Measurements from ENCODE around the gene AP1G1. TPM values are rescaled to one million over a fixed set of nuclear protein-coding genes. Genes with fewer than 3 reads are reported as not detected.

Gene AP1G1
- total and polyA plus RNA-seq, 2 donors from 2014 or later = 28.0 to 111 TPM

DNA sequence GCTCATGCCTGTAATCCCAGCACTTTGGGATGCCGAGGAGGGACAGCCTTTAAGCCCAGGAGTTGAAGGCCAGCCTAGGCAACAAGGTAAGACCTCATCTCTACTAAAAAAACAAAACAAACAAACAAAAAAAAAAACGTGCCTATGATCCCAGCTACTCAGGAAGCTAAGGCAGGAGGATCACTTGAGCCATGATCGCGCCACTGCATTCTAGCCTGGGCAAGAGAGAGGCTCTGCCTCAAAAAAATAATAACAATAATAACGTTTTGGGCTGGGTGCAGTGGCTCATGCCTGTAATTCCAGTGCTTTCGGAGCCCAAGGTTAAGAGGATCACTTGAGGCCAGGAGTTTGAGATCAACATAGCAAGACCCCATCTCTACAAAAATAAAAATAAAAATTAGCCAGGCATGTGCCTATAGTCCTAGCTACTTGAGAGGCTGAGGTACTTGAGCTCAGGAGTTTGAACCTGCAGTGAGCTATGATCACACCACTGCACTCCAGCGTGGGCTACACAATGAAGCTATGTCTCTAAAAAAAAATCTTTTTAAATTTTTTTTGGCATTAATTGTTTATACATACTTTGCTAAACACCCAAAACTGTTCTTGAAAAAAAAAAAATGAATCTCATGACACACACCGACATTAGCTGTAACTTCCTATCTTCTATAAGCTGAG is 87.4 kb downstream of the AP1G1 start:
- Histone ChIP-seq H3K36me3 (ENCODE audit: control insufficient read depth in 2 of 3, insufficient read depth in 3 of 3, low read length in 3 of 3) (no peaks in the 10 kb centered on the region), H3K27me3 (ENCODE audit: control insufficient read depth, insufficient read depth, low read length) (no peaks in the 10 kb centered on the region), H3K4me1 (ENCODE audit: control insufficient read depth in 2 of 3, insufficient read depth in 2 of 3, low read depth in 1 of 3, low read length in 3 of 3) (peaks cover 0 to 4% (median 0%) of the 10 kb centered on the region in 3 donors), H3K9me3 (ENCODE audit: control insufficient read depth in 2 of 3, insufficient read depth in 1 of 3, low read length in 3 of 3) (no peaks in the 10 kb centered on the region), H3K27ac (ENCODE audit: low read depth in 2 of 2, low read length in 2 of 2) (no peak overlapping the region), H3K9ac (ENCODE audit: low read length in 3 of 3) (no peak overlapping the region), H3K4me3 (ENCODE audit: low read length in 3 of 3) (no peak overlapping the region)
- intact Hi-C loops (cut with DNase I) = no loop called here
- DNase-seq (no peak), FAIRE-seq (no peak)
- TF ChIP-seq, protein P1, sequence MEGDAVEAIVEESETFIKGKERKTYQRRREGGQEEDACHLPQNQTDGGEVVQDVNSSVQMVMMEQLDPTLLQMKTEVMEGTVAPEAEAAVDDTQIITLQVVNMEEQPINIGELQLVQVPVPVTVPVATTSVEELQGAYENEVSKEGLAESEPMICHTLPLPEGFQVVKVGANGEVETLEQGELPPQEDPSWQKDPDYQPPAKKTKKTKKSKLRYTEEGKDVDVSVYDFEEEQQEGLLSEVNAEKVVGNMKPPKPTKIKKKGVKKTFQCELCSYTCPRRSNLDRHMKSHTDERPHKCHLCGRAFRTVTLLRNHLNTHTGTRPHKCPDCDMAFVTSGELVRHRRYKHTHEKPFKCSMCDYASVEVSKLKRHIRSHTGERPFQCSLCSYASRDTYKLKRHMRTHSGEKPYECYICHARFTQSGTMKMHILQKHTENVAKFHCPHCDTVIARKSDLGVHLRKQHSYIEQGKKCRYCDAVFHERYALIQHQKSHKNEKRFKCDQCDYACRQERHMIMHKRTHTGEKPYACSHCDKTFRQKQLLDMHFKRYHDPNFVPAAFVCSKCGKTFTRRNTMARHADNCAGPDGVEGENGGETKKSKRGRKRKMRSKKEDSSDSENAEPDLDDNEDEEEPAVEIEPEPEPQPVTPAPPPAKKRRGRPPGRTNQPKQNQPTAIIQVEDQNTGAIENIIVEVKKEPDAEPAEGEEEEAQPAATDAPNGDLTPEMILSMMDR (IDR thresholded peaks at IDR 0.05; ENCODE audit: borderline replicate concordance, extremely low read depth, insufficient read depth) = no peak

DNA sequence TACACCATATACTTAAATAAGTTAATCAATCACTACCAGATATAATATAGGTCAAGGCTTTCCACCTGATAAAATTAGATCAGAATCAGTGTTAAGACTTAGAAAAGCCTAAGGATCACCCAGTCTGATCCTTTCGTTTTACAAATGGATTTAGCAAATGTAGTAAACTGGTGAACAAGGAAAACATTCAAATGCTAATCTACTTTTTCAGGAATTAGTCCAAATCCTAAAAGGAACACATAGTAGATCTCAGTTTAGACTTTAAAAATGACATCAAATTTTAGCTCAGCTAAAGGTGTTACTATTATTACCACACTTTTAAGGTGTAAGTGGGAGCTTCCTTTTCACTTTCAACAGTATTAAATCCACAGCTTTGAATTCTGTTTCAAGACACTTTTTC is 96.1 kb downstream of the AP1G1 start:
- FAIRE-seq (no peak), DNase-seq (no peak)
- no peak overlapping the region for H3K4me3 ChIP-seq (ENCODE audit: low read length in 3 of 3)
- H3K9me3 ChIP-seq (ENCODE audit: control insufficient read depth in 2 of 3, insufficient read depth in 1 of 3, low read length in 3 of 3) = no peaks in the 10 kb centered on the region
- intact Hi-C loops (cut with DNase I) = no loop called here
- H3K36me3 ChIP-seq (ENCODE audit: control insufficient read depth in 2 of 3, insufficient read depth in 3 of 3, low read length in 3 of 3) = peaks cover 0 to 2% (median 0%) of the 10 kb centered on the region in 3 donors
- TF ChIP-seq, protein P1 (IDR thresholded peaks at IDR 0.05; ENCODE audit: borderline replicate concordance, extremely low read depth, insufficient read depth) = no peak
- H3K27ac ChIP-seq (ENCODE audit: low read depth in 2 of 2, low read length in 2 of 2) = no peak overlapping the region
- H3K9ac ChIP-seq (ENCODE audit: low read length in 3 of 3) = no peak overlapping the region
- H3K4me1 ChIP-seq (ENCODE audit: control insufficient read depth in 2 of 3, insufficient read depth in 2 of 3, low read depth in 1 of 3, low read length in 3 of 3) = no peaks in the 10 kb centered on the region
- H3K27me3 ChIP-seq (ENCODE audit: control insufficient read depth, insufficient read depth, low read length) = no peaks in the 10 kb centered on the region

DNA sequence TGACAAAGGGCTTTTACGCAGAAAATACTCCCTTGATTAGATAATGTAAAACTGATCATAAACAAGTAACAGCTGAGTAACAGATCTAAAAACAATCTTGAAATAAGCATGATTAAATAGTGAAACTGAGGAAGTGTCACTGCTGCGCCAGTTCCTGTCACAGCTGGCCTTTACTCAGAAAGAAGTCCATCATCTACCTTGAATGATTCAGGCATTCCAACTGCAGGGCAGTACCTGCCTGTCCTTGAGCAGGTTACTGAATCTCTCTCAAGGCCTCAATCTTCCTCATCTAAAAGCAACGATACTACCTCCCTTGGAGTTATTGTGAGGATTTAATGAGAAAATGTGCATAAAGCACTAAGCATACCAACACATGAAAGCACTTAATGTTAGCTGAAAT is 96.8 kb downstream of the AP1G1 start:
- Histone ChIP-seq H3K4me3 (ENCODE audit: low read length in 3 of 3) (no peak overlapping the region), H3K27ac (ENCODE audit: low read depth in 2 of 2, low read length in 2 of 2) (no peak overlapping the region), H3K36me3 (ENCODE audit: control insufficient read depth in 2 of 3, insufficient read depth in 3 of 3, low read length in 3 of 3) (peaks cover 0 to 2% (median 0%) of the 10 kb centered on the region in 3 donors), H3K9ac (ENCODE audit: low read length in 3 of 3) (no peak overlapping the region), H3K4me1 (ENCODE audit: control insufficient read depth in 2 of 3, insufficient read depth in 2 of 3, low read depth in 1 of 3, low read length in 3 of 3) (no peaks in the 10 kb centered on the region), H3K27me3 (ENCODE audit: control insufficient read depth, insufficient read depth, low read length) (no peaks in the 10 kb centered on the region), H3K9me3 (ENCODE audit: control insufficient read depth in 2 of 3, insufficient read depth in 1 of 3, low read length in 3 of 3) (no peaks in the 10 kb centered on the region)
- FAIRE-seq (no peak), DNase-seq (no peak)
- TF ChIP-seq, protein P1 (IDR thresholded peaks at IDR 0.05; ENCODE audit: borderline replicate concordance, extremely low read depth, insufficient read depth) = no peak
- intact Hi-C loops (cut with DNase I) = no loop called here
